Endodermal cell (in vitro differentiated cells): ENCODE results near the gene TLE6. TPM values are rescaled to one million over a fixed set of nuclear protein-coding genes. Genes with fewer than 3 reads are reported as not detected.
"Not testable (repeated sequence)": the region's sequence is repeated elsewhere in the genome, so short reads cannot be mapped to it uniquely, and the experiment has no call there.

Experiments used
- DNase-seq: peaks from one replicate; pipeline ENCODE4 v3.0.0-alpha.2; 2017
- H3K27ac ChIP-seq: 2 replicates; pipeline ENCODE4 v1.5.1; 2013; ENCODE audit warnings: mild to moderate bottlenecking, low read depth, low read length, moderate library complexity
- H3K27me3 ChIP-seq: 2 replicates; pipeline ENCODE4 v1.6.1; 2013; ENCODE audit warnings: mild to moderate bottlenecking, low read length, moderate library complexity; ENCODE audit not compliant: insufficient read depth, control insufficient read depth, poor library complexity, severe bottlenecking
- H3K36me3 ChIP-seq: 2 replicates; pipeline ENCODE4 v1.7.0; 2013; ENCODE audit warnings: mild to moderate bottlenecking, low read length, moderate library complexity; ENCODE audit not compliant: control insufficient read depth, insufficient read depth
- H3K4me1 ChIP-seq: one replicate; pipeline ENCODE4 v1.7.0; 2013; ENCODE audit warnings: low read length; ENCODE audit not compliant: control insufficient read depth, insufficient read depth
- H3K4me3 ChIP-seq: 2 replicates; pipeline ENCODE4 v1.5.1; 2013; ENCODE audit warnings: mild to moderate bottlenecking, low read length, moderate library complexity
- H3K9ac ChIP-seq: 2 replicates; pipeline ENCODE4 v1.6.1; 2013; ENCODE audit warnings: mild to moderate bottlenecking, low read length, moderate library complexity; ENCODE audit not compliant: poor library complexity, severe bottlenecking; ENCODE audit errors: extremely low read depth
- H3K9me3 ChIP-seq: 2 replicates; pipeline ENCODE4 v1.6.1; 2013; ENCODE audit warnings: mild to moderate bottlenecking, low read length, moderate library complexity; ENCODE audit not compliant: control insufficient read depth
- H3K27ac Mint-ChIP-seq: 2 replicates; pipeline ENCODE4 v1.8.0; 2020; ENCODE audit warnings: mixed read lengths
- H3K27me3 Mint-ChIP-seq: 2 replicates; pipeline ENCODE4 v1.8.0; 2021; ENCODE audit warnings: mild to moderate bottlenecking, mixed read lengths; ENCODE audit not compliant: insufficient read depth
- H3K36me3 Mint-ChIP-seq: 2 replicates; pipeline ENCODE4 v1.8.0; 2020; ENCODE audit warnings: low read depth, mixed read lengths
- H3K4me1 Mint-ChIP-seq: 2 replicates; pipeline ENCODE4 v1.8.0; 2020; ENCODE audit warnings: mixed read lengths
- H3K4me3 Mint-ChIP-seq: 2 replicates; pipeline ENCODE4 v1.8.0; 2020; ENCODE audit warnings: mild to moderate bottlenecking, moderate library complexity, mixed read lengths
- H3K9me3 Mint-ChIP-seq: 2 replicates; pipeline ENCODE4 v1.8.0; 2020; ENCODE audit warnings: mild to moderate bottlenecking, mixed read lengths
- WGBS, 2 experiments: methylation state at CpG; one replicate each; pipeline versions ENCODE4 v1.1.5 to v1.1.7; 2013; ENCODE audit warnings: missing lambda C conversion rate in 2 of 2, mixed read lengths in 1 of 2; ENCODE audit not compliant: insufficient coverage in 1 of 2, insufficient read length in 1 of 2; 5-methylcytosine and 5-hydroxymethylcytosine counted together
- total RNA-seq, 2 donors: library from RNA; stranded (reverse); fragmentation: NEBNext Ultra II Directional in 1 of 2; extraction: Animal tissue kit (Norgen Biotek cat#: 25700) in 1 of 2; gene quantifications; 2 replicates in 1 of 2; 3 replicates in 1 of 2; pipeline ENCODE4 v1.2.1, GENCODE V29; 2021
- TF ChIP-seq, protein P1 (sequence below): fragments of 200-600 bp; sonication (generic); conservative IDR thresholded peaks from 2 replicates; pipeline ENCODE4 v1.5.0; 2021; ENCODE audit warnings: antibody characterized with exemption, mild to moderate bottlenecking

TLE6 gene
- total RNA-seq, 2 donors from 2014 or later: 13.7 to 17.3 TPM

DNA sequence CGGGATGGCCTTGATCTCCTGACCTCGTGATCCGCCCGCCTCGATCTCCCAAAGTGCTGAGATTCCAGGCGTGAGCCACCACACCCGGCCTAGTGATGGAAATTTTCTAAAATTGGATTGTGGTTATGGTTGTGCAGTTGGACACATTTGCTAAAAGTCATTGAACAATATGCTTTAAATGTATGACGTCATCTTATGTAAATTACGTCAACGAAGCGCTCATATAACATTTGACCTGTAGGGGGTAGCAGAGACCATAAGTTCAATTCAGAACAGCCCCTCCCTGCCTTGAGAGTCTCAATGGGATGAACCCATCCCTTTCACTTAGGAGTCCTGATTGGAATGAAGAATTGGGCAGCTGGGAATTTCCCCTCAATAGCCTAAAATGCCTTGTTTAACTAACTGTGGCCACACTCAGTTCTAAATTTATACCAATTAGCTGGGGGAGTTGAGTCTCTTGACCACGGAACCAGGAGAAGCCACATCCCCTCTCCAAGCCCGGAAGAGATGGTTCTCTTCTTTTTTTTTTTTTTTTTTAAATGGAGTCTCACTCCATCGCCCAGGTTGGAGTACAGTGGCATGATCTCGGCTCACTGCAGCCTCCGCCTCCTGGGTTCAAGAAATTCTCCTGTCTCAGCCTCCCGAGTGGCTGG is 15.2 kb upstream of the TLE6 start:
- Histone ChIP-seq H3K27ac (no peak overlapping the region), H3K36me3 (no peaks in the 10 kb centered on the region), H3K9me3 (no peaks in the 10 kb centered on the region), H3K4me3 (no peak overlapping the region), H3K4me1 (no peaks in the 10 kb centered on the region), H3K27me3 (no peaks in the 10 kb centered on the region), H3K9ac (no peak overlapping the region)
- 50 to 58% methylated on average over 13 to 17 of the region's 17 CpGs for WGBS, 2 experiments
- Mint-ChIP-seq H3K27me3 (peaks cover 3% of the 10 kb centered on the region), H3K27ac (peak overlapping the region; percentile 77), H3K4me1 (peaks cover 2% of the 10 kb centered on the region), H3K36me3 (peaks cover 4% of the 10 kb centered on the region), H3K9me3 (peaks cover 8% of the 10 kb centered on the region), H3K4me3 (no peak overlapping the region)
- peak; percentile 83 for DNase-seq
- TF ChIP-seq, protein P1, sequence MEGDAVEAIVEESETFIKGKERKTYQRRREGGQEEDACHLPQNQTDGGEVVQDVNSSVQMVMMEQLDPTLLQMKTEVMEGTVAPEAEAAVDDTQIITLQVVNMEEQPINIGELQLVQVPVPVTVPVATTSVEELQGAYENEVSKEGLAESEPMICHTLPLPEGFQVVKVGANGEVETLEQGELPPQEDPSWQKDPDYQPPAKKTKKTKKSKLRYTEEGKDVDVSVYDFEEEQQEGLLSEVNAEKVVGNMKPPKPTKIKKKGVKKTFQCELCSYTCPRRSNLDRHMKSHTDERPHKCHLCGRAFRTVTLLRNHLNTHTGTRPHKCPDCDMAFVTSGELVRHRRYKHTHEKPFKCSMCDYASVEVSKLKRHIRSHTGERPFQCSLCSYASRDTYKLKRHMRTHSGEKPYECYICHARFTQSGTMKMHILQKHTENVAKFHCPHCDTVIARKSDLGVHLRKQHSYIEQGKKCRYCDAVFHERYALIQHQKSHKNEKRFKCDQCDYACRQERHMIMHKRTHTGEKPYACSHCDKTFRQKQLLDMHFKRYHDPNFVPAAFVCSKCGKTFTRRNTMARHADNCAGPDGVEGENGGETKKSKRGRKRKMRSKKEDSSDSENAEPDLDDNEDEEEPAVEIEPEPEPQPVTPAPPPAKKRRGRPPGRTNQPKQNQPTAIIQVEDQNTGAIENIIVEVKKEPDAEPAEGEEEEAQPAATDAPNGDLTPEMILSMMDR: peak; percentile 91

GRCh38 chr19:2963122-2963521 is 14.2 kb upstream of the TLE6 start:
- Mint-ChIP-seq H3K4me1 (peaks cover 2% of the 10 kb centered on the region), H3K27ac (no peak overlapping the region), H3K36me3 (peaks cover 4% of the 10 kb centered on the region), H3K27me3 (peaks cover 2% of the 10 kb centered on the region), H3K4me3 (no peak overlapping the region), H3K9me3 (peaks cover 8% of the 10 kb centered on the region)
- 94 to 96% methylated on average over 4 of the region's 5 CpGs for WGBS, 2 experiments
- Histone ChIP-seq H3K4me3 (no peak overlapping the region), H3K9ac (no peak overlapping the region), H3K9me3 (no peaks in the 10 kb centered on the region), H3K27ac (no peak overlapping the region), H3K36me3 (no peaks in the 10 kb centered on the region), H3K27me3 (no peaks in the 10 kb centered on the region), H3K4me1 (no peaks in the 10 kb centered on the region)
- DNase-seq: no peak
- TF ChIP-seq, protein P1: no peak

DNA sequence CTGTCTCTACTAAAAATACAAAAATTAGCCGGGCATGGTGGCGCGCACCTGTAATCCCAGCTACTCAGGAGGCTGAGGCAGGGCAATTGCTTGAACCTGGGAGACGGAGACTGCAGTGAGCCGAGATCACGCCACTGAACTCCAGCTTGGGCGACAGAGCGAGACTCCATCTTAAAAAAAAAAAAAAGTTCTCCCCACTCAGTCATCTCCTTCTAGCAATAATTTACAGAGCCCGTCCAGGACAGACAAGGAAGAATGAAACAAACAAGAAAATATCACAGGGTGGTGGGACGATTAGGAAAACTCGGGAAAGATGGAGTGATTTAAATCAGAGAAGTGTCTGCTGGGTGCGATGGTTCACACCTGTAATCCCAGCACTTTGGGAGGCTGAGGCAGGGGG is 13.7 kb upstream of the TLE6 start:
- 94 to 96% methylated on average over 11 to 12 of the region's 12 CpGs for WGBS, 2 experiments
- not testable (repeated sequence) for H3K27me3 Mint-ChIP-seq, H3K4me1 ChIP-seq, H3K9me3 ChIP-seq, DNase-seq, H3K4me3 ChIP-seq, H3K36me3 ChIP-seq, H3K4me1 Mint-ChIP-seq, H3K9ac ChIP-seq, H3K4me3 Mint-ChIP-seq, H3K9me3 Mint-ChIP-seq, H3K27ac Mint-ChIP-seq, H3K27ac ChIP-seq, H3K36me3 Mint-ChIP-seq, H3K27me3 ChIP-seq

GRCh38 chr19:2964874-2965273 is 12.5 kb upstream of the TLE6 start:
- DNase-seq: no peak
- H3K4me3 Mint-ChIP-seq: no peak overlapping the region
- peaks cover 4% of the 10 kb centered on the region for H3K36me3 Mint-ChIP-seq
- no peaks in the 10 kb centered on the region for H3K9me3 ChIP-seq
- H3K36me3 ChIP-seq: no peaks in the 10 kb centered on the region
- no peaks in the 10 kb centered on the region for H3K27me3 ChIP-seq
- peaks cover 8% of the 10 kb centered on the region for H3K9me3 Mint-ChIP-seq
- WGBS, 2 experiments: 95 to 98% methylated on average over 5 of the region's 5 CpGs
- peaks cover 2% of the 10 kb centered on the region for H3K4me1 Mint-ChIP-seq
- TF ChIP-seq, protein P1: no peak
- H3K27me3 Mint-ChIP-seq: no peaks in the 10 kb centered on the region
- no peak overlapping the region for H3K27ac ChIP-seq
- H3K27ac Mint-ChIP-seq: no peak overlapping the region
- H3K9ac ChIP-seq: no peak overlapping the region
- no peaks in the 10 kb centered on the region for H3K4me1 ChIP-seq
- no peak overlapping the region for H3K4me3 ChIP-seq
